ENCODE results near the gene PMM2. TPM values are rescaled to one million over a fixed set of nuclear protein-coding genes. Genes with fewer than 3 reads are reported as not detected.

The PMM2 gene
- total RNA-seq, 4 donors from 2014 or later, result 10.4 to 20.9 (median 16.6) TPM

- Histone ChIP-seq H3K36me3 (peaks cover 0 to 30% of the 10 kb centered on the region in 2 donors), H3K27ac (no peak overlapping the region)
These were observed 21.0 kb downstream of the PMM2 start for GRCh38 chr16:8818504-8819270.

GRCh38 chr16:8819411-8820034 lies 21.9 kb downstream of the PMM2 start:
- TF ChIP-seq POLR2A (IDR thresholded peaks at IDR 0.05), result no peak
- TF ChIP-seq, protein P1, sequence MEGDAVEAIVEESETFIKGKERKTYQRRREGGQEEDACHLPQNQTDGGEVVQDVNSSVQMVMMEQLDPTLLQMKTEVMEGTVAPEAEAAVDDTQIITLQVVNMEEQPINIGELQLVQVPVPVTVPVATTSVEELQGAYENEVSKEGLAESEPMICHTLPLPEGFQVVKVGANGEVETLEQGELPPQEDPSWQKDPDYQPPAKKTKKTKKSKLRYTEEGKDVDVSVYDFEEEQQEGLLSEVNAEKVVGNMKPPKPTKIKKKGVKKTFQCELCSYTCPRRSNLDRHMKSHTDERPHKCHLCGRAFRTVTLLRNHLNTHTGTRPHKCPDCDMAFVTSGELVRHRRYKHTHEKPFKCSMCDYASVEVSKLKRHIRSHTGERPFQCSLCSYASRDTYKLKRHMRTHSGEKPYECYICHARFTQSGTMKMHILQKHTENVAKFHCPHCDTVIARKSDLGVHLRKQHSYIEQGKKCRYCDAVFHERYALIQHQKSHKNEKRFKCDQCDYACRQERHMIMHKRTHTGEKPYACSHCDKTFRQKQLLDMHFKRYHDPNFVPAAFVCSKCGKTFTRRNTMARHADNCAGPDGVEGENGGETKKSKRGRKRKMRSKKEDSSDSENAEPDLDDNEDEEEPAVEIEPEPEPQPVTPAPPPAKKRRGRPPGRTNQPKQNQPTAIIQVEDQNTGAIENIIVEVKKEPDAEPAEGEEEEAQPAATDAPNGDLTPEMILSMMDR (IDR thresholded peaks at IDR 0.05 in 4 of 5, conservative IDR thresholded peaks at IDR 0.05 in 1 of 5), result no peak
- in situ Hi-C loops (cut with MboI; ENCODE audit: low sequenced_read_pairs in 4 of 4), result loop anchor here in 1 of 4 donors (25.0 kb wide), 1 partner anchor 157 kb away; the partner anchor contains the start of gene ABAT
- Histone ChIP-seq H3K36me3 (peaks cover 0 to 28% of the 10 kb centered on the region in 2 donors), H3K27me3 (no peaks in the 10 kb centered on the region), H3K4me1 (no peaks in the 10 kb centered on the region), H3K9me3 (no peaks in the 10 kb centered on the region), H3K27ac (no peak overlapping the region), H3K4me3 (no peak overlapping the region)
- intact Hi-C loops (cut with DNase I; ENCODE audit: low total_unique reads), result loop anchor here (5.0 kb wide), 2 partner anchors 47 to 53 kb away; no protein-coding TSS in a partner anchor
- DNase-seq (no peak), ATAC-seq (no peak)

More at GRCh38 chr16:8818504-8819270, 21.0 kb downstream of the PMM2 start:
- Histone ChIP-seq H3K4me1 (no peaks in the 10 kb centered on the region), H3K4me3 (no peak overlapping the region), H3K27me3 (no peaks in the 10 kb centered on the region), H3K9me3 (no peaks in the 10 kb centered on the region)
- intact Hi-C loops (cut with DNase I; ENCODE audit: low total_unique reads) (no loop called here), in situ Hi-C loops (cut with MboI; ENCODE audit: low sequenced_read_pairs in 4 of 4) (loop anchor here in 1 of 4 donors (25.0 kb wide), 1 partner anchor 156 kb away; the partner anchor contains the start of gene ABAT)
- DNase-seq (no peak), ATAC-seq (no peak)
- no peak for TF ChIP-seq POLR2A (IDR thresholded peaks at IDR 0.05)
- TF ChIP-seq, protein P1 (IDR thresholded peaks at IDR 0.05 in 4 of 5, conservative IDR thresholded peaks at IDR 0.05 in 1 of 5), result no peak

- Histone ChIP-seq H3K27ac (no peak overlapping the region), H3K4me3 (no peak overlapping the region), H3K9me3 (no peaks in the 10 kb centered on the region), H3K4me1 (no peaks in the 10 kb centered on the region), H3K36me3 (peaks cover 0 to 13% of the 10 kb centered on the region in 2 donors), H3K27me3 (no peaks in the 10 kb centered on the region)
- TF ChIP-seq, protein P1 (IDR thresholded peaks at IDR 0.05 in 4 of 5, conservative IDR thresholded peaks at IDR 0.05 in 1 of 5), result no peak
- no peak for TF ChIP-seq POLR2A (IDR thresholded peaks at IDR 0.05)
- no peak for DNase-seq
- in situ Hi-C loops (cut with MboI; ENCODE audit: low sequenced_read_pairs in 4 of 4) (loop anchor here in 1 of 4 donors (25.0 kb wide), 1 partner anchor 160 kb away; the partner anchor contains the start of gene ABAT), intact Hi-C loops (cut with DNase I; ENCODE audit: low total_unique reads) (loop anchor here (5.0 kb wide), 2 partner anchors 50 kb away; no protein-coding TSS in a partner anchor)
- no peak for ATAC-seq
These were observed 24.8 kb downstream of the PMM2 start for GRCh38 chr16:8822403-8822802.

DNA sequence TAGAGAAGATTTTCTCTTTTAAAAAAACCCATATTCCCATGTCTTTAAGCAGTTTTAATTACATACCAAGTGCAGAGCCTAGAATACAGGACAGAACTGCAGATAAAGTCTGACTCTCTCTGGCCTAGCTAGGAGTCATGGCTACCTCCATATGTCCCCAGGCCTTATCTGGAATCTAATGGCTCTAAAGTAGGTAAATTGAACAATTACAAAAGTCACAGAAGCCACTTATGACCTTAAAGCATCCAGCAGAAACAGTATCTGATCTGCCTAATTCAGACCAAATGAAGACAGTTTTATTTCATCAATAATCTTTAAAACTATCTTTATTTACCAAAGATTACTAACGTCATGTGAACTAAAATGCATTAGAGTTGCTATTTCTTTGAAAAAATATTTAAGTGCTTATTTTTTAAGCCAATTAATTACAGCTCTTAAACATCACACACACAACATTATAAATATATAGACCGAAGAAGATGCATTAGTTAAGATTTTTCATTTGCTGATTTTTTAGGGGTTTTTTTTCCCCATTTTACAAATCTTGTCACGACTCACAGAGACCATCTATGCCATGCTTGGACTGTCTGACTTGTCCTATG lies 28.7 kb downstream of the PMM2 start:
- in situ Hi-C loops (cut with MboI; ENCODE audit: low sequenced_read_pairs in 4 of 4) (no loop called here), intact Hi-C loops (cut with DNase I; ENCODE audit: low total_unique reads) (no loop called here)
- TF ChIP-seq, protein P1 (IDR thresholded peaks at IDR 0.05 in 4 of 5, conservative IDR thresholded peaks at IDR 0.05 in 1 of 5), result no peak
- TF ChIP-seq POLR2A (IDR thresholded peaks at IDR 0.05), result no peak
- Histone ChIP-seq H3K27ac (no peak overlapping the region), H3K4me1 (no peaks in the 10 kb centered on the region), H3K27me3 (no peaks in the 10 kb centered on the region), H3K36me3 (peaks cover 0 to 28% of the 10 kb centered on the region in 2 donors), H3K4me3 (no peak overlapping the region), H3K9me3 (no peaks in the 10 kb centered on the region)
- ATAC-seq (no peak), DNase-seq (no peak)

Data from gastrocnemius medialis (tissue), 4 donors.